Omental fat pad (tissue), 4 donors: ENCODE data around the gene BACH2. TPM values are rescaled to one million over a fixed set of nuclear protein-coding genes. Genes with fewer than 3 reads are reported as not detected.
"Not testable (repeated sequence)": the region's sequence is repeated elsewhere in the genome, so short reads cannot be mapped to it uniquely, and the experiment has no call there.

Source experiments
- ATAC-seq: fragments of 150-250 bp; one replicate; pipeline ENCODE4 v1.9.1; 2016; ENCODE audit warnings: mild to moderate bottlenecking, moderate library complexity; ENCODE audit not compliant: low FRiP score
- DNase-seq: peaks from one replicate; pipeline ENCODE4 v3.0.0-alpha.2; 2019; ENCODE audit warnings: low spot score
- total RNA-seq, 4 donors: library from RNA; depleted of rRNA; stranded (reverse); fragments of >200 nt; gene quantifications; one replicate each; pipeline ENCODE4 v1.1.0, GENCODE V29; 2016
- TF ChIP-seq, protein P1 (sequence below), 3 donors: fragments of 450-650 bp; IDR thresholded peaks; one replicate each; pipeline ENCODE4 v1.5.1; 2016 to 2017; ENCODE audit warnings: antibody characterized with exemption in 3 of 3, mild to moderate bottlenecking in 3 of 3, moderate library complexity in 2 of 3

The BACH2 gene
- total RNA-seq, 4 donors from 2014 or later, result 4.0 to 9.4 (median 7.0) TPM

GRCh38 chr6:89975366-89975765 lies 321.3 kb downstream of the BACH2 start:
- TF ChIP-seq, protein P1, sequence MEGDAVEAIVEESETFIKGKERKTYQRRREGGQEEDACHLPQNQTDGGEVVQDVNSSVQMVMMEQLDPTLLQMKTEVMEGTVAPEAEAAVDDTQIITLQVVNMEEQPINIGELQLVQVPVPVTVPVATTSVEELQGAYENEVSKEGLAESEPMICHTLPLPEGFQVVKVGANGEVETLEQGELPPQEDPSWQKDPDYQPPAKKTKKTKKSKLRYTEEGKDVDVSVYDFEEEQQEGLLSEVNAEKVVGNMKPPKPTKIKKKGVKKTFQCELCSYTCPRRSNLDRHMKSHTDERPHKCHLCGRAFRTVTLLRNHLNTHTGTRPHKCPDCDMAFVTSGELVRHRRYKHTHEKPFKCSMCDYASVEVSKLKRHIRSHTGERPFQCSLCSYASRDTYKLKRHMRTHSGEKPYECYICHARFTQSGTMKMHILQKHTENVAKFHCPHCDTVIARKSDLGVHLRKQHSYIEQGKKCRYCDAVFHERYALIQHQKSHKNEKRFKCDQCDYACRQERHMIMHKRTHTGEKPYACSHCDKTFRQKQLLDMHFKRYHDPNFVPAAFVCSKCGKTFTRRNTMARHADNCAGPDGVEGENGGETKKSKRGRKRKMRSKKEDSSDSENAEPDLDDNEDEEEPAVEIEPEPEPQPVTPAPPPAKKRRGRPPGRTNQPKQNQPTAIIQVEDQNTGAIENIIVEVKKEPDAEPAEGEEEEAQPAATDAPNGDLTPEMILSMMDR (IDR thresholded peaks at IDR 0.05), result no peak
- DNase-seq, result no peak
- ATAC-seq, result no peak

GRCh38 chr6:89974834-89975233 lies 321.8 kb downstream of the BACH2 start:
- TF ChIP-seq, protein P1 (IDR thresholded peaks at IDR 0.05), result no peak
- DNase-seq, result no peak
- no peak for ATAC-seq

DNA sequence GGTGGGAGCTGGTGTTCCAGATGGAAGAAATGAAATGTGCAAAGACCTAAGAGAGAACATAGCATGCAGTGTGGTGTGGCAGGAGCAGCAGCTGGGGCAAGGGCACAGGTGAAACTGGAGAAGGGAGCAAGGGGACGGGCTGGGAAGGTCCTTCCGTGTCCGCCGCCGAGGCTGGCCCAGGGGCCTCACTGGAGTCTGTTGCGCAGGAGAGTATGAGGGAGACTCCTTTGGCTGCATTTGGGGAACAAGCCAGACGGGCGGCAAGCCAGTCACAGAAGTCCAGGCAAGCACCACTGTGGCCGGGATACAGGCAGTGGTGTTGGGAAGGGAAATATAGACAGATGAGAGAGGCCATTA lies 324.6 kb downstream of the BACH2 start:
- no peak for ATAC-seq
- DNase-seq, result no peak
- TF ChIP-seq, protein P1 (IDR thresholded peaks at IDR 0.05), result no peak

DNA sequence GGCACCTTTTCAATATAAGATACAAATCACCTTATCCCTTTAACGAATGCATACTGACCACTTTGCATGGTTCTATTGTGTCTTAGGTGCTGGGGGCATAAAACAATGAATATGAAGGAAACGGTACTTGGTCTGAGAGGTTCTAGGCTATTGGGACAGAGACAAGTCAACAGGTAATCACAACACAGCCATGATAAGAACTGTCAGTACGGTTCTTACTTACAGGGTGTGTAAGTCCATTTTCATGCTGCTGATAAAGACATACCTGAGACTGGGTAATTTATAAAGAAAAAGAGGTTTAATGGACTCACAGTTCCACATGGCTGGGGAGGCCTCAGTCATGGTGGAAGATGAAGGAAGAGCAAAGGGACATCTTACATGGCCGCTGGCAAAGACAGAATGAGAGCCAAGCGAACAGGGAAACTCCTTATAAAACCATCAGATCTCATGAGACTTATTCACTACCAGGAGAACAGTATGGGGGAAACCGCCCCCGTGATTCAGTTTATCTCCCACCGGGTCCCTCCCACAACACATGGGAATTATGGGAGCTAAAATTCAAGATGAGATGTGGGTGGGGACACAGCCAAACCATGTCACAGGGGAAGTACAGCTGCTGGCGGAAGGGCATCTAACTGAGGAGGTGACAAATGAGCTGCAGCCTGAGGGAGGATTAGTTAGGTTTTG lies 325.2 kb downstream of the BACH2 start:
- not testable (repeated sequence) for DNase-seq, ATAC-seq

- TF ChIP-seq, protein P1 (IDR thresholded peaks at IDR 0.05), result no peak
Observed at GRCh38 chr6:89970609-89971337, 325.9 kb downstream of the BACH2 start.

GRCh38 chr6:89970072-89970471 lies 326.6 kb downstream of the BACH2 start:
- DNase-seq (no peak), ATAC-seq (no peak)
- TF ChIP-seq, protein P1 (IDR thresholded peaks at IDR 0.05), result no peak

More at GRCh38 chr6:89970609-89971337, 325.9 kb downstream of the BACH2 start:
- DNase-seq, result no peak
- peak; percentile 62 for ATAC-seq

DNA sequence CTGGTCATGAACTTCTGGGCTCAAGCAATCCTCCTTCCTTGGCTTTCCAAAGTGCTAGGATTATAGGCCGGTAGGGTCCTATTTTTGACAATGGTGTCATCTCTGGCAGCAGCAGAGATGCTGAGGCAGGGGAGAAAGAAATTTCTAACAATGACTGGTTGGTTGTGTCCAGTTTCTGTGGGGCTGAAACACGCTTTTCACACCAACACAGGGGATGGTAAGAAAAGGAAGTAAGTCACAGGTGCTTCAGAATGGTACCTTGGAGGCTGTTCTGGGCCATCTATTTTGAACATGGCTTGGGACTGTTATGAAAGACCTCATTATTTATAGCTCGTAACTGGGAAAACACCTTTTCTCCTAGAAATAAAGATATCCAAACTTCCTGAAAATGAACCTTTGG lies 329.7 kb downstream of the BACH2 start:
- DNase-seq (no peak), ATAC-seq (no peak)
- TF ChIP-seq, protein P1 (IDR thresholded peaks at IDR 0.05), result no peak
